ENCODE results near the gene THBD. TPM values are rescaled to one million over a fixed set of nuclear protein-coding genes. Genes with fewer than 3 reads are reported as not detected.

Gene THBD
- total and polyA plus RNA-seq, 2 experiments from 2014 or later, result 0.10 to 0.97 TPM

- Histone ChIP-seq H2AFZ (peak overlapping the region; percentile 95), H3K79me2 (replicated peaks; ENCODE audit: insufficient read depth) (no peaks in the 10 kb centered on the region), H3K27me3 (ENCODE audit: insufficient read depth) (peaks cover 87% of the 10 kb centered on the region), H4K20me1 (replicated peaks; ENCODE audit: insufficient read depth) (no peaks in the 10 kb centered on the region), H3K9me2 (ENCODE audit: insufficient read depth) (no peaks in the 10 kb centered on the region), H3K4me1 (ENCODE audit: insufficient read depth) (peaks cover 7% of the 10 kb centered on the region; the same call in 1 of the 2 replicates), H3K36me3 (ENCODE audit: insufficient read depth) (no peaks in the 10 kb centered on the region; the same call in 1 of the 2 replicates), H3K4me2 (peak overlapping the region; percentile 88), H3K4me3 (peak overlapping the region; percentile 73), H3K27ac (ENCODE audit: low read depth) (no peak overlapping the region), H3F3A (replicated peaks; ENCODE audit: low read depth) (no peaks in the 10 kb centered on the region; the same call in 1 of the 2 replicates)
- H3K4me1 Mint-ChIP-seq, result peaks cover 30% of the 10 kb centered on the region
- H3K27ac Mint-ChIP-seq, result no peak overlapping the region
- TF ChIP-seq STAT1 (IDR thresholded peaks at IDR 0.05; ENCODE audit: unreplicated experiment) (no peak), CREB1 (CRISPR knock-in tag; IDR thresholded peaks at IDR 0.05; ENCODE audit: low read depth) (0 out of 2 replicates have a peak, but pooled peaks have one; percentile 6), EZH2 (IDR thresholded peaks at IDR 0.05; ENCODE audit: low read depth, unreplicated experiment) (peak; percentile 18)
- TF ChIP-seq, protein P1, sequence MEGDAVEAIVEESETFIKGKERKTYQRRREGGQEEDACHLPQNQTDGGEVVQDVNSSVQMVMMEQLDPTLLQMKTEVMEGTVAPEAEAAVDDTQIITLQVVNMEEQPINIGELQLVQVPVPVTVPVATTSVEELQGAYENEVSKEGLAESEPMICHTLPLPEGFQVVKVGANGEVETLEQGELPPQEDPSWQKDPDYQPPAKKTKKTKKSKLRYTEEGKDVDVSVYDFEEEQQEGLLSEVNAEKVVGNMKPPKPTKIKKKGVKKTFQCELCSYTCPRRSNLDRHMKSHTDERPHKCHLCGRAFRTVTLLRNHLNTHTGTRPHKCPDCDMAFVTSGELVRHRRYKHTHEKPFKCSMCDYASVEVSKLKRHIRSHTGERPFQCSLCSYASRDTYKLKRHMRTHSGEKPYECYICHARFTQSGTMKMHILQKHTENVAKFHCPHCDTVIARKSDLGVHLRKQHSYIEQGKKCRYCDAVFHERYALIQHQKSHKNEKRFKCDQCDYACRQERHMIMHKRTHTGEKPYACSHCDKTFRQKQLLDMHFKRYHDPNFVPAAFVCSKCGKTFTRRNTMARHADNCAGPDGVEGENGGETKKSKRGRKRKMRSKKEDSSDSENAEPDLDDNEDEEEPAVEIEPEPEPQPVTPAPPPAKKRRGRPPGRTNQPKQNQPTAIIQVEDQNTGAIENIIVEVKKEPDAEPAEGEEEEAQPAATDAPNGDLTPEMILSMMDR (conservative IDR thresholded peaks at IDR 0.05; ENCODE audit: low read depth in 2 of 2), result peak; percentile 38 to 47
- DNase-seq (ENCODE audit: low spot score) (peak; percentile 84), ATAC-seq (peak; percentile 61)
- peaks cover 4% of the 10 kb centered on the region; the same call in 1 of the 3 replicates for H3K36me3 Mint-ChIP-seq (ENCODE audit: low read depth)
- H3K4me3 Mint-ChIP-seq, result peak overlapping the region; percentile 90
- H3K27me3 Mint-ChIP-seq (ENCODE audit: insufficient read depth, low read depth, poor library complexity), result peaks cover 61% of the 10 kb centered on the region
- H3K9me3 Mint-ChIP-seq, result peaks cover 4% of the 10 kb centered on the region; the same call in 2 of the 3 replicates
Observed at GRCh38 chr20:23048283-23049200, 930 bp downstream of the THBD start.

DNA sequence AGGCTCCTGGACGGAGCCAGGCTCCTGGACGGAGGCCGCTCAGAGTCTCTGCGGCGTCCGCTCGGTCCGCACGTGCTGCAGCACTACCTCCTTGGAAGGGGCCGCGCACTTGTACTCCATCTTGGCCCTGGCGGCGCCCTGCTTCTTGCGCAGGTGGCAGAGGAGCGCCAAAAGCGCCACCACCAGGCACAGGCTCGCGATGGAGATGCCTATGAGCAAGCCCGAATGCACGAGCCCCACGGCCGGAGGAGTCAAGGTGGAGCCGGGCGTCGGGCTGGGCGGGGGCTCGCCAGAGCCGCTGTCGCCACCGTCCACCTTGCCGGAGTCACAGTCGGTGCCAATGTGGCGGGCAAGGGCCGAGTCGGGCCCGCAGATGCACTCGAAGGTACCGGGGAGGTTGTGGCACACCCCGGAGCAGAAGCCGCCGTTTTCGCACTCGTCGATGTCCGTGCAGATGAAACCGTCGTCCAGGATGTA, 1.7 kb downstream of the THBD start:
- H3K27ac Mint-ChIP-seq, result no peak overlapping the region
- Histone ChIP-seq H2AFZ (peak overlapping the region; percentile 95), H3K9me2 (ENCODE audit: insufficient read depth) (no peaks in the 10 kb centered on the region), H3K36me3 (ENCODE audit: insufficient read depth) (no peaks in the 10 kb centered on the region; the same call in 1 of the 2 replicates), H3K4me2 (peak overlapping the region; percentile 88; the same call in 1 of the 2 replicates), H3K4me3 (peak overlapping the region; percentile 73), H3K27me3 (ENCODE audit: insufficient read depth) (peaks cover 82% of the 10 kb centered on the region), H3K4me1 (ENCODE audit: insufficient read depth) (peaks cover 14% of the 10 kb centered on the region), H3K27ac (ENCODE audit: low read depth) (no peak overlapping the region), H3F3A (replicated peaks; ENCODE audit: low read depth) (no peaks in the 10 kb centered on the region; the same call in 1 of the 2 replicates), H3K79me2 (replicated peaks; ENCODE audit: insufficient read depth) (no peaks in the 10 kb centered on the region), H4K20me1 (replicated peaks; ENCODE audit: insufficient read depth) (no peaks in the 10 kb centered on the region)
- DNase-seq (ENCODE audit: low spot score) (peak; percentile 12), ATAC-seq (peak; percentile 5)
- TF ChIP-seq, protein P2, sequence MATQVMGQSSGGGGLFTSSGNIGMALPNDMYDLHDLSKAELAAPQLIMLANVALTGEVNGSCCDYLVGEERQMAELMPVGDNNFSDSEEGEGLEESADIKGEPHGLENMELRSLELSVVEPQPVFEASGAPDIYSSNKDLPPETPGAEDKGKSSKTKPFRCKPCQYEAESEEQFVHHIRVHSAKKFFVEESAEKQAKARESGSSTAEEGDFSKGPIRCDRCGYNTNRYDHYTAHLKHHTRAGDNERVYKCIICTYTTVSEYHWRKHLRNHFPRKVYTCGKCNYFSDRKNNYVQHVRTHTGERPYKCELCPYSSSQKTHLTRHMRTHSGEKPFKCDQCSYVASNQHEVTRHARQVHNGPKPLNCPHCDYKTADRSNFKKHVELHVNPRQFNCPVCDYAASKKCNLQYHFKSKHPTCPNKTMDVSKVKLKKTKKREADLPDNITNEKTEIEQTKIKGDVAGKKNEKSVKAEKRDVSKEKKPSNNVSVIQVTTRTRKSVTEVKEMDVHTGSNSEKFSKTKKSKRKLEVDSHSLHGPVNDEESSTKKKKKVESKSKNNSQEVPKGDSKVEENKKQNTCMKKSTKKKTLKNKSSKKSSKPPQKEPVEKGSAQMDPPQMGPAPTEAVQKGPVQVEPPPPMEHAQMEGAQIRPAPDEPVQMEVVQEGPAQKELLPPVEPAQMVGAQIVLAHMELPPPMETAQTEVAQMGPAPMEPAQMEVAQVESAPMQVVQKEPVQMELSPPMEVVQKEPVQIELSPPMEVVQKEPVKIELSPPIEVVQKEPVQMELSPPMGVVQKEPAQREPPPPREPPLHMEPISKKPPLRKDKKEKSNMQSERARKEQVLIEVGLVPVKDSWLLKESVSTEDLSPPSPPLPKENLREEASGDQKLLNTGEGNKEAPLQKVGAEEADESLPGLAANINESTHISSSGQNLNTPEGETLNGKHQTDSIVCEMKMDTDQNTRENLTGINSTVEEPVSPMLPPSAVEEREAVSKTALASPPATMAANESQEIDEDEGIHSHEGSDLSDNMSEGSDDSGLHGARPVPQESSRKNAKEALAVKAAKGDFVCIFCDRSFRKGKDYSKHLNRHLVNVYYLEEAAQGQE (IDR thresholded peaks at IDR 0.05; ENCODE audit: unreplicated experiment), result no peak
- TF ChIP-seq NANOG (IDR thresholded peaks at IDR 0.05; ENCODE audit: borderline replicate concordance) (no peak), ZNF114 (CRISPR knock-in tag; IDR thresholded peaks at IDR 0.05) (no peak), STAT1 (IDR thresholded peaks at IDR 0.05; ENCODE audit: unreplicated experiment) (no peak), JUNB (IDR thresholded peaks at IDR 0.05; ENCODE audit: unreplicated experiment) (no peak), ETS1 (IDR thresholded peaks at IDR 0.05) (no peak), EZH2phosphoT487 (IDR thresholded peaks at IDR 0.05; ENCODE audit: unreplicated experiment) (no peak)
- TF ChIP-seq, protein P1 (conservative IDR thresholded peaks at IDR 0.05; ENCODE audit: low read depth in 2 of 2), result peak in 1 of 2 experiments; percentile 39; a peak in 2 of 4 replicates
- peaks cover 54% of the 10 kb centered on the region for H3K27me3 Mint-ChIP-seq (ENCODE audit: insufficient read depth, low read depth, poor library complexity)
- peaks cover 38% of the 10 kb centered on the region for H3K4me1 Mint-ChIP-seq
- H3K9me3 Mint-ChIP-seq, result peaks cover 4% of the 10 kb centered on the region; the same call in 2 of the 3 replicates
- H3K4me3 Mint-ChIP-seq, result peak overlapping the region; percentile 55
- H3K36me3 Mint-ChIP-seq (ENCODE audit: low read depth), result peaks cover 4% of the 10 kb centered on the region; the same call in 1 of the 3 replicates
